GM12878 (cell line): ENCODE results near the gene TAPBPL. TPM values are rescaled to one million over a fixed set of nuclear protein-coding genes. Genes with fewer than 3 reads are reported as not detected.

Source experiments
- BACH1 ChIP-seq: fragments of 450-650 bp; IDR thresholded peaks from 2 replicates; pipeline ENCODE4 v1.6.1; 2017; ENCODE audit warnings: mild to moderate bottlenecking, borderline replicate concordance
- CBFB ChIP-seq: IDR thresholded peaks from 2 replicates; pipeline ENCODE4 v1.6.1; 2016; ENCODE audit warnings: antibody characterized with exemption, low read depth
- CBX3 ChIP-seq: fragments of 200-600 bp; sonication (generic); IDR thresholded peaks from 2 replicates; pipeline ENCODE4 v1.6.1; 2016; ENCODE audit warnings: low read depth, borderline replicate concordance
- CHD2 ChIP-seq: IDR thresholded peaks from 2 replicates; pipeline ENCODE4 v1.6.1; 2011; ENCODE audit warnings: low read depth, low read length, improper control_type of control experiment, borderline replicate concordance
- EZH2 ChIP-seq: IDR thresholded peaks from 2 replicates; pipeline ENCODE4 v1.6.1; 2012; ENCODE audit warnings: low read depth, mild to moderate bottlenecking, control low read depth, inconsistent platforms, low read length, borderline replicate concordance; ENCODE audit not compliant: control insufficient read depth
- HDAC6 ChIP-seq: fragments of 200-600 bp; sonication (generic); IDR thresholded peaks from one replicate; pipeline ENCODE4 v1.8.0; 2017; ENCODE audit warnings: antibody characterized with exemption; ENCODE audit not compliant: unreplicated experiment
- HDGF ChIP-seq: fragments of 450-650 bp; IDR thresholded peaks from 2 replicates; pipeline ENCODE4 v1.6.1; 2016; ENCODE audit warnings: antibody characterized with exemption
- IRF3 ChIP-seq: fragments of 450-650 bp; IDR thresholded peaks from 2 replicates; pipeline ENCODE4 v1.6.1; 2014; ENCODE audit warnings: mild to moderate bottlenecking
- IRF4 ChIP-seq: IDR thresholded peaks from 2 replicates; pipeline ENCODE4 v1.6.1; 2011; ENCODE audit warnings: low read depth, low read length
- KAT2A ChIP-seq: conservative IDR thresholded peaks from 2 replicates; pipeline ENCODE4 v1.6.1; 2011; ENCODE audit warnings: low read depth, low read length; ENCODE audit not compliant: control insufficient read depth
- MTA3 ChIP-seq: IDR thresholded peaks from 2 replicates; pipeline ENCODE4 v1.6.1; 2012; ENCODE audit warnings: low read length, inconsistent platforms, borderline replicate concordance
- NFIC ChIP-seq: IDR thresholded peaks from 2 replicates; pipeline ENCODE4 v1.6.1; 2012; ENCODE audit warnings: low read depth, mild to moderate bottlenecking, inconsistent platforms, low read length, moderate library complexity
- NR2C2 ChIP-seq: IDR thresholded peaks from 2 replicates; pipeline ENCODE4 v1.6.1; 2011; ENCODE audit warnings: borderline replicate concordance, low read depth; ENCODE audit not compliant: control insufficient read depth, insufficient read length
- NR2F1 ChIP-seq: fragments of 450-650 bp; conservative IDR thresholded peaks from 2 replicates; pipeline ENCODE4 v1.6.1; 2017; ENCODE audit warnings: mild to moderate bottlenecking
- NRF1 ChIP-seq: conservative IDR thresholded peaks from 2 replicates; pipeline ENCODE4 v1.6.1; 2011; ENCODE audit warnings: mild to moderate bottlenecking, low read depth, low read length, improper control_type of control experiment
- PBX3 ChIP-seq: IDR thresholded peaks from 2 replicates; pipeline ENCODE4 v1.6.1; 2011; ENCODE audit warnings: mild to moderate bottlenecking, low read depth, low read length, moderate library complexity; ENCODE audit not compliant: insufficient replicate concordance
- POLR2A ChIP-seq: IDR thresholded peaks from 2 replicates; pipeline ENCODE4 v1.6.1; 2011; ENCODE audit warnings: low read depth, mild to moderate bottlenecking, low read length
- RB1 ChIP-seq: fragments of 450-650 bp; formaldehyde crosslinking; IDR thresholded peaks from 2 replicates; pipeline ENCODE4 v1.6.1; 2017; ENCODE audit warnings: mild to moderate bottlenecking, borderline replicate concordance
- RUNX3 ChIP-seq: IDR thresholded peaks from 2 replicates; pipeline ENCODE4 v1.6.1; 2012; ENCODE audit warnings: low read length, inconsistent platforms
- SIN3A ChIP-seq: IDR thresholded peaks from 2 replicates; pipeline ENCODE4 v1.6.1; 2012; ENCODE audit warnings: low read depth, low read length, improper control_type of control experiment
- SMAD5 ChIP-seq: IDR thresholded peaks from 2 replicates; pipeline ENCODE4 v1.6.1; 2016; ENCODE audit warnings: antibody characterized with exemption, low read depth
- SP1 ChIP-seq: IDR thresholded peaks from one replicate; pipeline ENCODE4 v1.6.1; 2011; ENCODE audit warnings: low read depth, low read length
- ZBED1 ChIP-seq: IDR thresholded peaks from 2 replicates; pipeline ENCODE4 v1.6.1; 2016; ENCODE audit warnings: borderline replicate concordance
- ZNF207 ChIP-seq: fragments of 450-650 bp; IDR thresholded peaks from 2 replicates; pipeline ENCODE4 v1.6.1; 2014; ENCODE audit warnings: antibody characterized with exemption, mild to moderate bottlenecking, borderline replicate concordance
- polyA plus RNA-seq, 11 experiments: library from polyadenylated mRNA; depleted of rRNA in 4 of 11; unstranded in 6 of 11; stranded (reverse) in 5 of 11; fragments of >200 nt; fragmentation: Nextera tagmentation in 4 of 11; fragmentation: Illumina TruSeq in 1 of 11; extraction: Ambion mirVana in 4 of 11; extraction: Trizol in 1 of 11; gene quantifications; 1 replicate in 1 of 11; 2 replicates in 10 of 11; pipeline versions ENCODE4 v1.2.1 to v1.2.3, GENCODE V29; 2011 to 2016; ENCODE audit warnings: inconsistent platforms in 2 of 11, missing spikeins in 2 of 11, low read depth in 1 of 11
- total RNA-seq, 4 experiments: library from RNA; depleted of rRNA in 3 of 4; stranded (reverse); fragments of >200 nt in 3 of 4; fragmentation: Illumina TruSeq in 1 of 4; extraction: Trizol in 1 of 4; gene quantifications; 2 replicates each; pipeline versions ENCODE4 v1.2.1 to v1.2.3, GENCODE V29; 2013 to 2021
- TF ChIP-seq, protein P1 (sequence below): fragments of 450-650 bp; IDR thresholded peaks from 2 replicates; pipeline ENCODE4 v1.6.1; 2016; ENCODE audit warnings: mild to moderate bottlenecking
- TF ChIP-seq, protein P2 (sequence below): fragments of 450-650 bp; IDR thresholded peaks from 2 replicates; pipeline ENCODE4 v1.6.1; 2017; ENCODE audit warnings: antibody characterized with exemption, mild to moderate bottlenecking, moderate library complexity

Gene TAPBPL
- total and polyA plus RNA-seq, 10 of the 15 experiments (the other 5 are each of a cell fraction or from before 2014, with no cell fraction given), result 12.4 to 45.0 (median 29.9) TPM

- TF ChIP-seq IRF3, result peak; percentile 71; the same call in 1 of the 2 replicates
- peak; percentile 83; the same call in 1 of the 2 replicates for TF ChIP-seq CHD2
- TF ChIP-seq PBX3, result peak; percentile 94
- TF ChIP-seq NR2F1, result 0 out of 2 replicates have a peak, but pooled peaks have one; percentile 39
- peak; percentile 73 for TF ChIP-seq RUNX3
- TF ChIP-seq SP1, result peak; percentile 96
- peak; percentile 95 for TF ChIP-seq BACH1
- TF ChIP-seq IRF4, result no peak
- TF ChIP-seq, protein P1, sequence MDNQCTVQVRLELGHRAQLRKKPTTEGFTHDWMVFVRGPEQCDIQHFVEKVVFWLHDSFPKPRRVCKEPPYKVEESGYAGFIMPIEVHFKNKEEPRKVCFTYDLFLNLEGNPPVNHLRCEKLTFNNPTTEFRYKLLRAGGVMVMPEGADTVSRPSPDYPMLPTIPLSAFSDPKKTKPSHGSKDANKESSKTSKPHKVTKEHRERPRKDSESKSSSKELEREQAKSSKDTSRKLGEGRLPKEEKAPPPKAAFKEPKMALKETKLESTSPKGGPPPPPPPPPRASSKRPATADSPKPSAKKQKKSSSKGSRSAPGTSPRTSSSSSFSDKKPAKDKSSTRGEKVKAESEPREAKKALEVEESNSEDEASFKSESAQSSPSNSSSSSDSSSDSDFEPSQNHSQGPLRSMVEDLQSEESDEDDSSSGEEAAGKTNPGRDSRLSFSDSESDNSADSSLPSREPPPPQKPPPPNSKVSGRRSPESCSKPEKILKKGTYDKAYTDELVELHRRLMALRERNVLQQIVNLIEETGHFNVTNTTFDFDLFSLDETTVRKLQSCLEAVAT, result peak; percentile 86
- TF ChIP-seq EZH2, result no peak
- peak; percentile 100 for TF ChIP-seq POLR2A
- TF ChIP-seq NRF1, result 0 out of 2 replicates have a peak, but pooled peaks have one; percentile 23
- TF ChIP-seq KAT2A, result no peak
- peak; percentile 83 for TF ChIP-seq SIN3A
- TF ChIP-seq NR2C2, result no peak
- peak; percentile 79; the same call in 1 of the 2 replicates for TF ChIP-seq ZBED1
- TF ChIP-seq CBX3, result no peak
- peak; percentile 73 for TF ChIP-seq ZNF207
- TF ChIP-seq RB1, result peak; percentile 78; the same call in 1 of the 2 replicates
- TF ChIP-seq, protein P2, sequence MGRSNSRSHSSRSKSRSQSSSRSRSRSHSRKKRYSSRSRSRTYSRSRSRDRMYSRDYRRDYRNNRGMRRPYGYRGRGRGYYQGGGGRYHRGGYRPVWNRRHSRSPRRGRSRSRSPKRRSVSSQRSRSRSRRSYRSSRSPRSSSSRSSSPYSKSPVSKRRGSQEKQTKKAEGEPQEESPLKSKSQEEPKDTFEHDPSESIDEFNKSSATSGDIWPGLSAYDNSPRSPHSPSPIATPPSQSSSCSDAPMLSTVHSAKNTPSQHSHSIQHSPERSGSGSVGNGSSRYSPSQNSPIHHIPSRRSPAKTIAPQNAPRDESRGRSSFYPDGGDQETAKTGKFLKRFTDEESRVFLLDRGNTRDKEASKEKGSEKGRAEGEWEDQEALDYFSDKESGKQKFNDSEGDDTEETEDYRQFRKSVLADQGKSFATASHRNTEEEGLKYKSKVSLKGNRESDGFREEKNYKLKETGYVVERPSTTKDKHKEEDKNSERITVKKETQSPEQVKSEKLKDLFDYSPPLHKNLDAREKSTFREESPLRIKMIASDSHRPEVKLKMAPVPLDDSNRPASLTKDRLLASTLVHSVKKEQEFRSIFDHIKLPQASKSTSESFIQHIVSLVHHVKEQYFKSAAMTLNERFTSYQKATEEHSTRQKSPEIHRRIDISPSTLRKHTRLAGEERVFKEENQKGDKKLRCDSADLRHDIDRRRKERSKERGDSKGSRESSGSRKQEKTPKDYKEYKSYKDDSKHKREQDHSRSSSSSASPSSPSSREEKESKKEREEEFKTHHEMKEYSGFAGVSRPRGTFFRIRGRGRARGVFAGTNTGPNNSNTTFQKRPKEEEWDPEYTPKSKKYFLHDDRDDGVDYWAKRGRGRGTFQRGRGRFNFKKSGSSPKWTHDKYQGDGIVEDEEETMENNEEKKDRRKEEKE, result no peak
- TF ChIP-seq SMAD5, result peak; percentile 99
- TF ChIP-seq CBFB, result peak; percentile 98
- peak; percentile 83; the same call in 1 of the 2 replicates for TF ChIP-seq HDGF
- no peak for TF ChIP-seq MTA3
- TF ChIP-seq HDAC6, result peak; percentile 94
- no peak for TF ChIP-seq NFIC
Measured at GRCh38 chr12:6470375-6471163, 18.7 kb downstream of the TAPBPL start, which contains the start of gene VAMP1 (continued).
